ENCODE data around the gene CDK1.

- TF ChIP-seq CTCF (IDR thresholded peaks at IDR 0.05): no peak
- TF ChIP-seq POLR2A (IDR thresholded peaks at IDR 0.05): no peak
- TF ChIP-seq EP300 (IDR thresholded peaks at IDR 0.05): peak in 1 of 2 donors; percentile 48
These were observed 32.3 kb downstream of the CDK1 start for GRCh38 chr10:60810437-60811182.
